Gastrocnemius medialis (tissue), 4 donors: Measurements from ENCODE around the gene DHRSX.

ENCODE experiments used
- POLR2A ChIP-seq, 2 donors: fragments of 450-650 bp; IDR thresholded peaks; one replicate each; pipeline ENCODE4 v1.6.1; 2017; ENCODE audit warnings: antibody characterized with exemption in 2 of 2, mild to moderate bottlenecking in 2 of 2, moderate library complexity in 2 of 2
- TF ChIP-seq, protein P1 (sequence below), 5 experiments: fragments of 450-650 bp in 3 of 5; fragments of 200-600 bp in 2 of 5; sonication (generic) in 2 of 5; IDR thresholded peaks in 4 of 5; conservative IDR thresholded peaks in 1 of 5; 1 replicate in 4 of 5; 2 replicates in 1 of 5; pipeline ENCODE4 v1.5.1; 2016 to 2019; ENCODE audit warnings: antibody characterized with exemption in 5 of 5, mild to moderate bottlenecking in 3 of 5, moderate library complexity in 3 of 5

DNA sequence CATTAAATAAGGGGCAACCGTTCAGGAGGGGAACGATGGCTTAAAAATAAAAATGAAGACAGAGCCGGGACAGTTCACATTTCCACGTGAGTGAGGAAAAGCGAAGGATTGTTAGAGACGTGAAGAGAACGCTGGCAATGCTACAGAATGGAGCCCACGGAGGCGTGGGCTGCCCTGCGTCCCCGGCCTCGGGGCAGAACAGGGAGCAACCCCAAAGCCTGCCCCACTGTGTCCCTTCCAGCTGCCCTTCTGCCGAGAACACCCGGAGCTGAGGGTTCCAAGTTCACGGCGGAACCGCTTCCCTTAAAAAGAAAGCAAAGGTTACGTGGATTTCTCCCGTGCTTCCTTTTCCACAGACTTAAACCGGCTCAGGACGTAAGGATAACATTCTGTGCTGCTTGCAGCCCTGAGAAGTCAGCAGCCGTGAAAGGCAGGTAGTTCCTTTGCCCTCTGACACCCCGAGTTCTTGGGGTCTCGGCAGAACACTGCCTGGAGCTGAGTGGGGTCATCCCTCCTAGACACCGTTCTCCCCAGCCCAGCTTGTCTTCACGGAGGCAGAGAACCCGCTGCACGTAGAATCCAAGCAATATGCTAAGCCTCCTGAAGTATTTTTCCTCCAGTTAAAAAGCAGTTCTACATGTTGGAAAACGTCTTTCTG is 14.2 kb downstream of the DHRSX start:
- TF ChIP-seq, protein P1, sequence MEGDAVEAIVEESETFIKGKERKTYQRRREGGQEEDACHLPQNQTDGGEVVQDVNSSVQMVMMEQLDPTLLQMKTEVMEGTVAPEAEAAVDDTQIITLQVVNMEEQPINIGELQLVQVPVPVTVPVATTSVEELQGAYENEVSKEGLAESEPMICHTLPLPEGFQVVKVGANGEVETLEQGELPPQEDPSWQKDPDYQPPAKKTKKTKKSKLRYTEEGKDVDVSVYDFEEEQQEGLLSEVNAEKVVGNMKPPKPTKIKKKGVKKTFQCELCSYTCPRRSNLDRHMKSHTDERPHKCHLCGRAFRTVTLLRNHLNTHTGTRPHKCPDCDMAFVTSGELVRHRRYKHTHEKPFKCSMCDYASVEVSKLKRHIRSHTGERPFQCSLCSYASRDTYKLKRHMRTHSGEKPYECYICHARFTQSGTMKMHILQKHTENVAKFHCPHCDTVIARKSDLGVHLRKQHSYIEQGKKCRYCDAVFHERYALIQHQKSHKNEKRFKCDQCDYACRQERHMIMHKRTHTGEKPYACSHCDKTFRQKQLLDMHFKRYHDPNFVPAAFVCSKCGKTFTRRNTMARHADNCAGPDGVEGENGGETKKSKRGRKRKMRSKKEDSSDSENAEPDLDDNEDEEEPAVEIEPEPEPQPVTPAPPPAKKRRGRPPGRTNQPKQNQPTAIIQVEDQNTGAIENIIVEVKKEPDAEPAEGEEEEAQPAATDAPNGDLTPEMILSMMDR (IDR thresholded peaks at IDR 0.05 in 4 of 5, conservative IDR thresholded peaks at IDR 0.05 in 1 of 5): no peak
- TF ChIP-seq POLR2A (IDR thresholded peaks at IDR 0.05): no peak
